Measurements from ENCODE around the gene SAFB.

DNA sequence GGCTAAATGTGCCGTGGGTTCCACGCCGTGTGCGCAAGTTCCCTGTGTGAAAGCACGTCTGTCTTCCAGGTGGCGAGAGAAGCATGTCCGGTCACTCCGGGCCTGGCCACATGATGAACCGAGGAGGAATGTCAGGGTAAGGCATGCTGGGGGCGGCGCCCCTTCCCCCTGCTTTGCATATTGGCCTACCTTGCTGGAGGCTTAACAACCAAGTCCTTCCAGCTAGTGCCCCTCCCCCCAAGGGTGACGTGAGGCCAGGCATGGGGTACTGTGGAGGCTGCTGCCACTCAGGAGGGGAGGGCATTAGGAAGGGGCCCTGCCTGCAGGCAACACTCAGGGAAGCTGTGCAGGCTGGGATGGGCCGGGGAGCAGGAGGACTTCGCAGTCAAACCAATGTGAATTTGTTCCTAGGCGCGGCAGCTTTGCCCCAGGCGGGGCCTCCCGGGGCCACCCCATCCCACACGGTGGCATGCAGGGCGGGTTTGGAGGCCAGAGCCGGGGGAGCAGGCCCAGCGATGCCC lies 44.9 kb downstream of the SAFB start:
- TF ChIP-seq EGR1 (IDR thresholded peaks at IDR 0.05; ENCODE audit: low read depth) (no peak), CBX3 (IDR thresholded peaks at IDR 0.05; ENCODE audit: low read depth) (no peak), JUND (IDR thresholded peaks at IDR 0.05) (no peak), POLR2AphosphoS5 (IDR thresholded peaks at IDR 0.05; ENCODE audit: low read depth, low read length) (no peak), POLR2A (IDR thresholded peaks at IDR 0.05; ENCODE audit: borderline replicate concordance, extremely low read depth, insufficient read depth, insufficient read length) (no peak), SRF (IDR thresholded peaks at IDR 0.05; ENCODE audit: low read depth) (no peak), CEBPB (IDR thresholded peaks at IDR 0.05; ENCODE audit: low read depth) (no peak), EZH2 (IDR thresholded peaks at IDR 0.05) (no peak), TCF7L2 (IDR thresholded peaks at IDR 0.05; ENCODE audit: borderline replicate concordance, extremely low read depth, insufficient read depth, insufficient read length) (no peak), EZH2phosphoT487 (IDR thresholded peaks at IDR 0.05; ENCODE audit: borderline replicate concordance) (no peak), SP1 (IDR thresholded peaks at IDR 0.05; ENCODE audit: low read depth) (no peak)
- TF ChIP-seq, protein P1, sequence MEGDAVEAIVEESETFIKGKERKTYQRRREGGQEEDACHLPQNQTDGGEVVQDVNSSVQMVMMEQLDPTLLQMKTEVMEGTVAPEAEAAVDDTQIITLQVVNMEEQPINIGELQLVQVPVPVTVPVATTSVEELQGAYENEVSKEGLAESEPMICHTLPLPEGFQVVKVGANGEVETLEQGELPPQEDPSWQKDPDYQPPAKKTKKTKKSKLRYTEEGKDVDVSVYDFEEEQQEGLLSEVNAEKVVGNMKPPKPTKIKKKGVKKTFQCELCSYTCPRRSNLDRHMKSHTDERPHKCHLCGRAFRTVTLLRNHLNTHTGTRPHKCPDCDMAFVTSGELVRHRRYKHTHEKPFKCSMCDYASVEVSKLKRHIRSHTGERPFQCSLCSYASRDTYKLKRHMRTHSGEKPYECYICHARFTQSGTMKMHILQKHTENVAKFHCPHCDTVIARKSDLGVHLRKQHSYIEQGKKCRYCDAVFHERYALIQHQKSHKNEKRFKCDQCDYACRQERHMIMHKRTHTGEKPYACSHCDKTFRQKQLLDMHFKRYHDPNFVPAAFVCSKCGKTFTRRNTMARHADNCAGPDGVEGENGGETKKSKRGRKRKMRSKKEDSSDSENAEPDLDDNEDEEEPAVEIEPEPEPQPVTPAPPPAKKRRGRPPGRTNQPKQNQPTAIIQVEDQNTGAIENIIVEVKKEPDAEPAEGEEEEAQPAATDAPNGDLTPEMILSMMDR (IDR thresholded peaks at IDR 0.05 in 2 of 3, conservative IDR thresholded peaks at IDR 0.05 in 1 of 3; ENCODE audit: borderline replicate concordance in 1 of 3, insufficient read depth in 1 of 3, low read depth in 2 of 3, low read length in 2 of 3) = no peak
- TF ChIP-seq, protein P2, sequence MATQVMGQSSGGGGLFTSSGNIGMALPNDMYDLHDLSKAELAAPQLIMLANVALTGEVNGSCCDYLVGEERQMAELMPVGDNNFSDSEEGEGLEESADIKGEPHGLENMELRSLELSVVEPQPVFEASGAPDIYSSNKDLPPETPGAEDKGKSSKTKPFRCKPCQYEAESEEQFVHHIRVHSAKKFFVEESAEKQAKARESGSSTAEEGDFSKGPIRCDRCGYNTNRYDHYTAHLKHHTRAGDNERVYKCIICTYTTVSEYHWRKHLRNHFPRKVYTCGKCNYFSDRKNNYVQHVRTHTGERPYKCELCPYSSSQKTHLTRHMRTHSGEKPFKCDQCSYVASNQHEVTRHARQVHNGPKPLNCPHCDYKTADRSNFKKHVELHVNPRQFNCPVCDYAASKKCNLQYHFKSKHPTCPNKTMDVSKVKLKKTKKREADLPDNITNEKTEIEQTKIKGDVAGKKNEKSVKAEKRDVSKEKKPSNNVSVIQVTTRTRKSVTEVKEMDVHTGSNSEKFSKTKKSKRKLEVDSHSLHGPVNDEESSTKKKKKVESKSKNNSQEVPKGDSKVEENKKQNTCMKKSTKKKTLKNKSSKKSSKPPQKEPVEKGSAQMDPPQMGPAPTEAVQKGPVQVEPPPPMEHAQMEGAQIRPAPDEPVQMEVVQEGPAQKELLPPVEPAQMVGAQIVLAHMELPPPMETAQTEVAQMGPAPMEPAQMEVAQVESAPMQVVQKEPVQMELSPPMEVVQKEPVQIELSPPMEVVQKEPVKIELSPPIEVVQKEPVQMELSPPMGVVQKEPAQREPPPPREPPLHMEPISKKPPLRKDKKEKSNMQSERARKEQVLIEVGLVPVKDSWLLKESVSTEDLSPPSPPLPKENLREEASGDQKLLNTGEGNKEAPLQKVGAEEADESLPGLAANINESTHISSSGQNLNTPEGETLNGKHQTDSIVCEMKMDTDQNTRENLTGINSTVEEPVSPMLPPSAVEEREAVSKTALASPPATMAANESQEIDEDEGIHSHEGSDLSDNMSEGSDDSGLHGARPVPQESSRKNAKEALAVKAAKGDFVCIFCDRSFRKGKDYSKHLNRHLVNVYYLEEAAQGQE (IDR thresholded peaks at IDR 0.05; ENCODE audit: low read depth) = no peak
